SH-SY5Y (cell line): ENCODE data around the gene TMED4.

ENCODE experiments used
- GATA2 ChIP-seq: IDR thresholded peaks from 2 replicates; pipeline ENCODE4 v1.6.1; 2011; ENCODE audit warnings: mild to moderate bottlenecking, low read depth, low read length
- GATA3 ChIP-seq: IDR thresholded peaks from 2 replicates; pipeline ENCODE4 v1.6.1; 2011; ENCODE audit warnings: low read depth, mild to moderate bottlenecking, low read length, moderate library complexity

TMED4 gene

DNA sequence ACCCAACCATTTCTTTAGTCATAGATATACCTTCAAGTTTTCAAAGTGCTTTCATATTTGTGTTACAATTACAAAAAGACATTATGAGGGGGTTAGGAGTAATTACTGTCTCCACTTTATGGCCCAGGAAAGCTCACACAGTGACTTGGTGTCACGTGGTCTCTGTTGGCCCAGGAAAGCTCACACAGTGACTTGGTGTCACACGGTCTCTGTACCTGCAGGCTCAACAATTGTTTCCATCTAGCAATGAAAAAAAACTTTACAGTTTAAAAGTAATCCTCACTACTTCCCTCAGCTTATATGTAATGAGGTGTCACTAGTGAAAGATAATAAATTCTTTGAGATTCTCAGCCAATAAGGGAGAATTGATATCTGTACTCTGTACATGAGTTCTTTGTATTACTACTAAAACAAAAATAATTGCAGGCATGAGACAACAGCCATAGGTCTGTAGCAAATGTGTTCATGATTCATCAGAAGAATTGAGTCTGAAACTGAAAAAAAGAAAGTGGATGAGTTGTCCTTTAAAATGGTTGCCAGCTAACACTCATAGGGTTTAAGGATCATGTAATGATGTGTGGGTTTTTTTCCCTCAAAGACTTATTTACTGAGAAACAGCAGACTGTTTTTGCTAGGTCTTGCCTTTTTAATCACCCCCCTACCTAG lies 35.3 kb upstream of the TMED4 start:
- TF ChIP-seq GATA2 (no peak), GATA3 (no peak)

DNA sequence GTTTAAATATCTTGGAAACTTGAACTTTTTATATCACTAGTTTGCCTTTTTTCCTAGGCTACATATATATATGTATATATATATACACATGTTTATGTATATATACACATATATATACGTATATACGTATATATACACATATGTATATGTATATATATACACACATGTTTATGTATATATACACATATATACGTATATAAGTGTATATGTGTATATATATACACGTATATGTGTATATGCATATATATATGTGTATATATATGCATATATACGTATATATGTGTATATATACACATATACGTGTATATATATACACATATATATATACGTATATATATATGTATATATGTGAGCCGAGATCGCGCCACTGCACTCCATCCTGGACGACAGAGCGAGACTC lies 34.5 kb upstream of the TMED4 start:
- TF ChIP-seq GATA3 = no peak
- no peak for TF ChIP-seq GATA2

DNA sequence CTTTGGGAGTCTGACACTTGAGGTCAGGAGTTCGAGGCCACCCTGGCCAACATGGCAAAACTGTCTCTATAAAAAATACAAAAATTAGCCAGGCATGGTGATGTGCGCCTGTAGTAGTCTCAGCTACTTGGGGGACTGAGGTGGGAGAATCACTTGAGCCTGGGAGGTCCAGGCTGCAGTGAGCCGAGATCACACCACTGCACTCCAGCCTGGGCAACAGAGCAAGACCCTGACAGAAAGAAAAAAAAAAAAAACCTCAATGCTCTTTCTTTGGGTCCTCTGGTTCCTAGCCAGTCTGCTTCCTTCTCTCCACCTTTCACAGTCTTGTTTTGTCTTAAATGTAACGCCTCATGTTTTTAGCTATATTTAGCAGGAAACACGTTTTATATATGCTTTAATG lies 33.8 kb upstream of the TMED4 start:
- no peak for TF ChIP-seq GATA3
- TF ChIP-seq GATA2 = no peak

DNA sequence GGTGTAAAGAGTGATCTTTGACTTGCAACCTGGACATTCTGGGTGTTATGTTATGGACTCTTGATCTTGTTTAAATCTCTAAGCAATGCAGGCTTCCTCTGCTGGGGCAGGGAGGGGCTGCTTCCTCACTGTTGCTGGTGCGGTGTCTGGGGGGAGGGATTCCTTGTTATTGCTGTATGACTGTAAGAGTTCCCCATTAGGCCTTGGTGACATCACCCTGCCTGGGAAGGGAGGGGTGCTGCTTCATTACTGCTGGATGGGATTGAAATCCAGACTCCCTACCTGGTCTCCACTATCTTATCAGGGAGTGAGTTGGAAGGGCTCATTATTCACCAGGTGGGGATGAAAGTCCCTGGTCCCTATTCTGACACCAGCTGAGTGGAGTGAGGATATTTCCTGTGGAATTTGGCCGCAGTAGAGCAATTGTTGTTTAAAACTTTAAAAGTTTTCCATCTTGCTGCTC lies 33.1 kb upstream of the TMED4 start:
- no peak for TF ChIP-seq GATA2
- TF ChIP-seq GATA3 = no peak

DNA sequence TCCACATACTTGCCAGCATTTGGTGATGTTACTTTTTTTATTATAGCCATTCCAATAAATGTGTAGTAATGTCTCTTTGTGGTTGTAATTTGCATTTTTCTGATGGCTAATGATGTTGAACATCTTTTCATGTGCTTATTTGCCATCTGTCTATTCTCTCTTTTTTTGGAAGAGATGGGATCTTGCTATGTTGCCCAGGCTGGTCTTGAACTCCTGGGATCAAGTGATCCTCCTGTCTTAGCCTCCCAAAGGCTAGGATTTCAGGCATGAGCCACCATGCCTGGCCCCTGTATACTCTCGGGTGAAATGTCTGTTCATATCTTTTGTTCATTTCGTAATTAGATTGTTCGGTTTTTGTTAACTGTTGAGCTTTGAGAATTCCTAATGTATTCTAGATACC lies 27.8 kb upstream of the TMED4 start:
- no peak for TF ChIP-seq GATA3
- no peak for TF ChIP-seq GATA2

- TF ChIP-seq GATA3 (no peak), GATA2 (no peak)
Observed at GRCh38 chr7:44608916-44609648, 27.1 kb upstream of the TMED4 start.

DNA sequence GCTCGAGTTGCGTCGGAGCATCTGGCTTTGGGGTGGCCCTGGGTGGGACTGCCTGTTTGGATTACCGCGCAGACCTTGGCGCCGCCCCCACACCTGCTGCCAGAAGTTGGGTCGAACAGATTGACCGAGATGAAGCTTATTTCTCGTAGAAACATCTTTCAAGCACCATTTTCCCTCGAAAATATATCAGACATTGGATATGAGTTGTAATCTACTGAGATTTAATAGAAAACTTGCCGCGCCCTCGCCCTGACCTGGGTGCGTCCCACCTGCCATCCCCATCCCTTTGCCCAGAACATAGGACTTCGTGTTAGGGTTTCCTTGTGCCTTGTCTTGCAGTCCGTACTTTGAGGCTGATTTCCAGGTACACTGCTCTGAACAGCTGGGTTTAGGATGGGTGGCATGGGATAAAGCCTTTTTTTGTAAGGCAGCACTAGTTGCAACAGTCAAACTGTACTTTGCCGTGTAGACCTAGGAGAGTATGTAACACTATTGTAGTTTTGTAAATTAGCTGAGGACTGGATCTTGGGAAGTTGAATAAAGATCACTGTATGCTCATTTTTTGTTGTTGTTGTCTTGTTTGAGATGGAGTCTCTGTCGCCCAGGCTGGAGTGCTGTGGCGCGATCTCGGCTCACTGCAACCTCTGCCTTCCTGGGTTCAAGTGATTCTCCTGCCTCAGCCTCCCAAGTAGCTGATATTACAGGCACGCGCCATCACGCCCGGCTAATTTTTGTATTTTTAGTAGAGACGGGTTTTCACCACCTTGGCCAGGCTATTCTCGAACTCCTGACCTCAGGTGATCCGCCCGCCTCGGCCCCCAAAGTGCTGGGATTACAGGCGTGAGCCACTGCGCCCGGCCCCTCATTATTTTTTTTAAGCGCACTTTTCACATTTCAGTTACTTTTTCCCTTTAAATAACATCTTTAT lies 25.4 kb upstream of the TMED4 start:
- no peak for TF ChIP-seq GATA2
- no peak for TF ChIP-seq GATA3

- TF ChIP-seq GATA2 = no peak; the same call in 1 of the 2 replicates
- no peak for TF ChIP-seq GATA3
Observed at GRCh38 chr7:44606341-44607140, 24.5 kb upstream of the TMED4 start, which contains the start of gene OGDH. Gene OGDH (plus strand): TSS chr7:44606627. CDS start chr7:44624344, 17,717 bp downstream.

DNA sequence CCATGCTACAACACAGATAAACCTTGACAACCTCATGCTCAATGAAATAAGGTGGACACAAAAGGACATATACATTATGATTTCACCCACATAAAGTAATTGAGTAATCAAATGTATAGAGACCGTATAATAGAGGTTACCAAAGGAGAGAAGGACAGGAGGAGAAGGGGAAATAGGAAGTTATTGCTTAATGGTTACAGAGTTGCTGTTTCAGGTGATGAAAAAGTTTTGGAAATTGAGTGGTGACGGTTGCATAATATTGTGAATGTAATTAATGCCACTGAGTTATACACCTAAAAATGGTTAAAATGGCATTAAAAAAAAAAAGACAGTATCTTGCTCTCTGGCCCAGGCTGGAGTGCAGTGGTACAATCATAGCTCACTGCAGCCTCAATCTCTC lies 22.9 kb upstream of the TMED4 start:
- TF ChIP-seq GATA2 (no peak), GATA3 (no peak)

- no peak for TF ChIP-seq GATA2
Observed at GRCh38 chr7:44603193-44603592, 21.2 kb upstream of the TMED4 start.

DNA sequence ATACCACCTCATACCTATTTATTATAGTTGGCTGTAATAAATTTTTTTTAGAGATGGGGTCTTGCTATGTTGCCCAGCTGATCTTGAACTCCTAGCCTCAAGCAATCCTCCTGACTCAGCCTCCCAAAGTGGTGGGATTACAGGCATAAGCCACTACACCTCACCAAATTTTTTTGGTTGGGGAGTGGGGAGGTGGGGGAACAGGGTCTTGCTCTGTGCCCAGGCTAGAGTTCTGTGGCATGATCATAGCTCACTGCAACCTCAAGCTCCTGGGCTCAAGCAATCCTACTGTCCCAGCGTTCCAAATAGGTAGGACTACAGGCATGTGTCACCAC lies 20.5 kb upstream of the TMED4 start:
- TF ChIP-seq GATA2 (no peak), GATA3 (no peak)

- TF ChIP-seq GATA3 (no peak), GATA2 (no peak)
Observed at GRCh38 chr7:44599222-44599621, 17.2 kb upstream of the TMED4 start.

DNA sequence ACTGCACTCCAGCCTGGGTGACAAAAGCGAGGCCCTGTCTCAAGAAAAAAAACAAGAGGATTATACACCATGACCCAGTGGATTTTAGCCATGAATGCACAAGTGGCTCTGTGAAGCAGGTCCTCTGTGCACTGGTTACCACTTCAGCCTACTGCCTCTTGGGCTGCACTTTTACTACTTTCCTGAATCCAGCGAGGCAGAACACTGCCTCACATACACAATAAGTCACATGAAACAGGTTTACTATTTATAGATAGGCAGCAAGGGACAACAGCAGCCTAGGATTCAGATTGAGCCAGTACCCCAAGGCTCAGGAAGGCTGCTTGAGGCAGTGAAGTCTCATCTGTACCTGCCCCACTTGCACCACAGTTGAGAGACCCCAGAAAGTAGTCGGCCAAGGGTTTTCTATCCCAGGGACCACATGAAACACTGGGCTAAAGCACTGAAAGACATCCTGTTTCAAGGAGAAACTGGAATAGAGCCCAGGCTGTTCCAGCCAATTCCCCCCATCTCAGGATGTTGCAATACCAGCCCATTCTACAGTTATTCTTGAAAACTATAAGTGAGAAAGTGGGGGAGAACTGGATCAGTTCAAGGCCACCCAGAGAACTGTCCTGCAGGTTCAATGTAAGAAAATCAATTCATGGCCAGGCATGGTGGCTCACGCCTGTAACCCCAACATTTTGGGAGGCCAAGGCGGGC lies 14.1 kb upstream of the TMED4 start:
- TF ChIP-seq GATA3 (no peak), GATA2 (no peak)

GRCh38 chr7:44590910-44591309 lies 8.9 kb upstream of the TMED4 start:
- TF ChIP-seq GATA3 (no peak), GATA2 (no peak)
